Thyroid gland (tissue), 4 donors: ENCODE results near the gene FBXW5.

Experiments used
- CTCF ChIP-seq, 6 experiments: fragments of 200-600 bp in 3 of 6; fragments of 450-650 bp in 3 of 6; sonication (generic) in 3 of 6; IDR thresholded peaks; one replicate each; pipeline ENCODE4 v1.5.1; 2016 to 2019; ENCODE audit warnings: antibody characterized with exemption in 6 of 6, mild to moderate bottlenecking in 2 of 6, inconsistent platforms in 1 of 6, moderate library complexity in 1 of 6
- POLR2A ChIP-seq, 2 donors: fragments of 450-650 bp; IDR thresholded peaks; one replicate each; pipeline ENCODE4 v1.6.1; 2017; ENCODE audit warnings: antibody characterized with exemption in 2 of 2, mild to moderate bottlenecking in 2 of 2, moderate library complexity in 1 of 2

- no peak for TF ChIP-seq CTCF (IDR thresholded peaks at IDR 0.05)
- no peak for TF ChIP-seq POLR2A (IDR thresholded peaks at IDR 0.05)
These were observed 44.0 kb downstream of the FBXW5 start for GRCh38 chr9:136900556-136900955.
